ENCODE measurements around the gene TNFRSF8. TPM values are rescaled to one million over a fixed set of nuclear protein-coding genes. Genes with fewer than 3 reads are reported as not detected.

The TNFRSF8 gene
- total and polyA plus RNA-seq, 9 of the 15 experiments (the other 6 are each of a cell fraction or from before 2014, with no cell fraction given), result 3.5 to 38.4 (median 17.1) TPM

GRCh38 chr1:12071892-12072291, 8.8 kb downstream of the TNFRSF8 start:
- WGBS (ENCODE audit: insufficient coverage, low coverage, missing lambda C conversion rate), result 69% methylated on average over 3 of the region's 3 CpGs
- Histone ChIP-seq H3K79me2 (ENCODE audit: control insufficient read depth, insufficient read depth, low read length) (peaks cover 18% of the 10 kb centered on the region; the same call in 2 of the 3 replicates), H3K27me3 (ENCODE audit: control insufficient read depth in 2 of 2, insufficient read depth in 2 of 2, low read length in 2 of 2) (no peaks in the 10 kb centered on the region), H3K4me1 (replicated peaks in 1 of 2; ENCODE audit: control insufficient read depth in 2 of 2, insufficient read depth in 2 of 2, low read length in 2 of 2) (peaks cover 41 to 50% of the 10 kb centered on the region in 2 experiments), H2AFZ (ENCODE audit: low read depth, low read length) (no peak overlapping the region), H4K20me1 (replicated peaks; ENCODE audit: control insufficient read depth, insufficient read depth, low read length) (no peaks in the 10 kb centered on the region), H3K4me3 (no peak overlapping the region), H3K27ac (ENCODE audit: extremely low read depth, low read depth, low read length) (no peak overlapping the region), H3K9ac (ENCODE audit: insufficient read depth in 1 of 2, low read depth in 2 of 2, low read length in 2 of 2) (no peak overlapping the region), H3K9me3 (replicated peaks; ENCODE audit: control insufficient read depth, insufficient read depth, low read depth, low read length) (no peaks in the 10 kb centered on the region), H3K4me2 (ENCODE audit: insufficient read depth, low read length) (no peak overlapping the region), H3K9me1 (ENCODE audit: control insufficient read depth, insufficient read depth, low read length) (no peaks in the 10 kb centered on the region), H3K36me3 (ENCODE audit: control insufficient read depth, insufficient read depth, low read length) (peaks cover 51% of the 10 kb centered on the region; the same call in 2 of the 3 replicates)
- intact Hi-C loops (cut with micrococcal nuclease) (no loop called here), in situ Hi-C loops (cut with MboI) (no loop called here)
- no peak for DNase-seq (ENCODE audit: extremely low read depth in 1 of 4, low spot score in 3 of 4)
- ChIA-PET CTCF (ENCODE audit: low intra/inter-chr PET ratio) (no interaction called here), POLR2A (interaction anchor here (0.6 to 2.4 kb wide), 3 partner anchors 8 to 297 kb away, joined by 3 to 9 read pairs (median 3); partner anchors contain the start of gene TNFRSF8)
- no TSS peak for BruUV-seq (replicated peaks)
- FAIRE-seq, result no peak
- no peak for ATAC-seq
- TF ChIP-seq CBX1 (IDR thresholded peaks at IDR 0.05; ENCODE audit: low read depth) (peak; percentile 83; the same call in 1 of the 2 replicates), ARID1B (IDR thresholded peaks at IDR 0.05) (no peak), ZNF589 (CRISPR knock-in tag; IDR thresholded peaks at IDR 0.05; ENCODE audit: low read depth) (no peak), ZNF347 (CRISPR knock-in tag; IDR thresholded peaks at IDR 0.05; ENCODE audit: low read depth) (no peak), CREM (IDR thresholded peaks at IDR 0.05; ENCODE audit: low read depth) (no peak), MCM2 (IDR thresholded peaks at IDR 0.05; ENCODE audit: low read depth) (no peak), KLF1 (tag; IDR thresholded peaks at IDR 0.05) (no peak), ZFX (CRISPR knock-in tag; IDR thresholded peaks at IDR 0.05) (no peak), NCOA6 (IDR thresholded peaks at IDR 0.05) (no peak), GATAD2A (IDR thresholded peaks at IDR 0.05) (no peak), CAMTA2 (CRISPR knock-in tag; conservative IDR thresholded peaks at IDR 0.05) (no peak), ILF3 (IDR thresholded peaks at IDR 0.05; ENCODE audit: borderline replicate concordance) (no peak), ZNF717 (CRISPR knock-in tag; IDR thresholded peaks at IDR 0.05) (no peak), ZNF707 (CRISPR knock-in tag; conservative IDR thresholded peaks at IDR 0.05) (no peak), JUNB (CRISPR knock-in tag; conservative IDR thresholded peaks at IDR 0.05) (no peak), DNMT1 (IDR thresholded peaks at IDR 0.05) (no peak), YY1 (IDR thresholded peaks at IDR 0.05; ENCODE audit: borderline replicate concordance in 1 of 3, control insufficient read depth in 1 of 3, extremely low read depth in 1 of 3, insufficient read depth in 3 of 3, insufficient read length in 1 of 3, insufficient replicate concordance in 2 of 3, low read depth in 1 of 3, low read length in 2 of 3) (no peak), ZNF740 (CRISPR knock-in tag; IDR thresholded peaks at IDR 0.05) (no peak), ZNF740 (tag; IDR thresholded peaks at IDR 0.05) (no peak), ADNP (tag; IDR thresholded peaks at IDR 0.05) (peak; percentile 67; the same call in 1 of the 2 replicates), JUND (IDR thresholded peaks at IDR 0.05; ENCODE audit: borderline replicate concordance, low read depth, low read length) (no peak), JUND (tag; IDR thresholded peaks at IDR 0.05; ENCODE audit: borderline replicate concordance, low read depth, low read length) (no peak), PHF8 (IDR thresholded peaks at IDR 0.05; ENCODE audit: borderline replicate concordance, low read length) (no peak), RCOR1 (IDR thresholded peaks at IDR 0.05; ENCODE audit: borderline replicate concordance in 1 of 2, low read depth in 2 of 2, low read length in 2 of 2) (peak in 1 of 2 experiments; percentile 45; a peak in 1 of 4 replicates), ZNF239 (CRISPR knock-in tag; IDR thresholded peaks at IDR 0.05) (no peak), PYGO2 (tag; IDR thresholded peaks at IDR 0.05) (no peak), ZC3H11A (IDR thresholded peaks at IDR 0.05; ENCODE audit: low read depth, low read length) (no peak)
